ENCODE data around the gene SMIM36. TPM values are rescaled to one million over a fixed set of nuclear protein-coding genes. Genes with fewer than 3 reads are reported as not detected.

The SMIM36 gene
- total RNA-seq, 3 donors from 2014 or later, result not detected

DNA sequence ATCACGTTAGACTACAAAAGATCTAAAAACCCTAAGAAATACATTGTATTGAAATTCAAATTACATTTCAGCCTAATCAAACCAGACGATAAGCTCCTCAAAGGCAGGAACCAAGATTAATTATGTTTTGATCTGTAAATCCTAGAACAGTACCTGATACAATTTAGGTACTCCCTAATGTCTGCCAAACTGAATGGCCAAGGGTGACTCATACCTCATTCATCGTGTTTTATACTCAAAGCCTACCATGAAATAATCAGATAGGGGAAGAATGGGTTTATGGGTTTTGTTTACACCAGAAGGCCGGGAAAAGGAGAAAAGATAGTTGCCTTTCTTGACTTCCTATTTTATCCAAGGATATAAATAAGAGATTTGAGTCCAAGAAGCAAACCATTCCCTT is 108.9 kb downstream of the SMIM36 start:
- no peaks in the 10 kb centered on the region for H3K9me3 ChIP-seq
- no peak overlapping the region for H3K27ac ChIP-seq
- DNase-seq (ENCODE audit: low spot score in 2 of 2), result no peak
- intact Hi-C loops (cut with DNase I; ENCODE audit: low total_unique reads), result no loop called here
- TF ChIP-seq POLR2AphosphoS5 (IDR thresholded peaks at IDR 0.05) (no peak), POLR2A (IDR thresholded peaks at IDR 0.05) (no peak)
- TF ChIP-seq, protein P1, sequence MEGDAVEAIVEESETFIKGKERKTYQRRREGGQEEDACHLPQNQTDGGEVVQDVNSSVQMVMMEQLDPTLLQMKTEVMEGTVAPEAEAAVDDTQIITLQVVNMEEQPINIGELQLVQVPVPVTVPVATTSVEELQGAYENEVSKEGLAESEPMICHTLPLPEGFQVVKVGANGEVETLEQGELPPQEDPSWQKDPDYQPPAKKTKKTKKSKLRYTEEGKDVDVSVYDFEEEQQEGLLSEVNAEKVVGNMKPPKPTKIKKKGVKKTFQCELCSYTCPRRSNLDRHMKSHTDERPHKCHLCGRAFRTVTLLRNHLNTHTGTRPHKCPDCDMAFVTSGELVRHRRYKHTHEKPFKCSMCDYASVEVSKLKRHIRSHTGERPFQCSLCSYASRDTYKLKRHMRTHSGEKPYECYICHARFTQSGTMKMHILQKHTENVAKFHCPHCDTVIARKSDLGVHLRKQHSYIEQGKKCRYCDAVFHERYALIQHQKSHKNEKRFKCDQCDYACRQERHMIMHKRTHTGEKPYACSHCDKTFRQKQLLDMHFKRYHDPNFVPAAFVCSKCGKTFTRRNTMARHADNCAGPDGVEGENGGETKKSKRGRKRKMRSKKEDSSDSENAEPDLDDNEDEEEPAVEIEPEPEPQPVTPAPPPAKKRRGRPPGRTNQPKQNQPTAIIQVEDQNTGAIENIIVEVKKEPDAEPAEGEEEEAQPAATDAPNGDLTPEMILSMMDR (IDR thresholded peaks at IDR 0.05), result no peak
- no peak overlapping the region for H3K4me3 ChIP-seq
- H3K36me3 ChIP-seq, result no peaks in the 10 kb centered on the region
- no peaks in the 10 kb centered on the region for H3K27me3 ChIP-seq
- no peaks in the 10 kb centered on the region for H3K4me1 ChIP-seq

Other genes with a start within 250 kb of the SMIM36 start
- 10 to 100 TPM; 11.8 to 21.4 (median 13.4) TPM for gene HLF, start 246.5 kb downstream of the SMIM36 start, total RNA-seq
- gene MMD, start 89.6 kb downstream of the SMIM36 start, total RNA-seq, result 100 to 1,000 TPM in 1 of 3 donors, 10 to 100 TPM in 2; 28.0 to 140 (median 34.1) TPM
- 10 to 100 TPM in 2 of 3 donors, 1 to 10 TPM in 1; 6.7 to 27.2 (median 20.3) TPM for gene TMEM100, start 211.4 kb upstream of the SMIM36 start, total RNA-seq
- gene PCTP, start 239.6 kb upstream of the SMIM36 start, total RNA-seq, result 10 to 100 TPM; 19.3 to 29.4 (median 25.0) TPM